ENCODE measurements around the gene SCGB3A2.
A peak's percentile ranks its signal among the peaks of the same experiment; 100 is the strongest.
"Not testable (repeated sequence)": the region's sequence is repeated elsewhere in the genome, so short reads cannot be mapped to it uniquely, and the experiment has no call there.

SCGB3A2 gene

GRCh38 chr5:147854894-147855773 lies 23.4 kb upstream of the SCGB3A2 start:
- DNase-seq, result no peak

GRCh38 chr5:147855774-147856069 lies 22.8 kb upstream of the SCGB3A2 start:
- DNase-seq, result no peak
- TF ChIP-seq GATA1 (IDR thresholded peaks at IDR 0.05; ENCODE audit: low read depth, low read length) (no peak), POLR2A (IDR thresholded peaks at IDR 0.05; ENCODE audit: low read length) (no peak)

More at GRCh38 chr5:147854894-147855773, 23.4 kb upstream of the SCGB3A2 start:
- TF ChIP-seq GATA1 (IDR thresholded peaks at IDR 0.05; ENCODE audit: low read depth, low read length), result no peak
- TF ChIP-seq POLR2A (IDR thresholded peaks at IDR 0.05; ENCODE audit: low read length), result no peak

- no peak for DNase-seq
- TF ChIP-seq GATA1 (IDR thresholded peaks at IDR 0.05; ENCODE audit: low read depth, low read length) (no peak), POLR2A (IDR thresholded peaks at IDR 0.05; ENCODE audit: low read length) (no peak)
These were observed 21.7 kb upstream of the SCGB3A2 start for GRCh38 chr5:147856801-147857200.

- peak; percentile 42 to 68 for DNase-seq
- TF ChIP-seq POLR2A (IDR thresholded peaks at IDR 0.05; ENCODE audit: low read length) (no peak), GATA1 (IDR thresholded peaks at IDR 0.05; ENCODE audit: low read depth, low read length) (no peak)
These were observed 21.0 kb upstream of the SCGB3A2 start for GRCh38 chr5:147857302-147858129.

DNA sequence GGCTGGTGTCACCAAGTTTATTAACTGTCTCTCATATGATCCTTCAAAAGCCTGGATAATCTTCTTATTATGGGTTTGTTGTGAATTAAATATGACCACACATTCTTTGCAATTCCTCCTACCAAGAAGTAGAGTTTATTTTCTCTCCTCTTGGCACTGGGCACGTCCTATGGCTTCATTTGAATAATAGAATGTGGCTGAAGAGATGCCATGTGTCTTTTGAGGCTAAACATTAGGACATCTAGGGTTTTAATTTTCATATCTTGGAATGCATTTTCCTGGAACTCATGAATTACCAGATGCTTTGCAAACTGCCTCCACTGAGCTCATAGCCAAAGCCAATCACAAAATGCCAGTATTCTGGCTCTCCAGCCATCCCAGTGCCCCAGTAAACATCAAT lies 19.9 kb upstream of the SCGB3A2 start:
- no peak for DNase-seq
- TF ChIP-seq POLR2A (IDR thresholded peaks at IDR 0.05; ENCODE audit: low read length) (no peak), GATA1 (IDR thresholded peaks at IDR 0.05; ENCODE audit: low read depth, low read length) (no peak)

- TF ChIP-seq POLR2A (IDR thresholded peaks at IDR 0.05; ENCODE audit: low read length) (no peak), GATA1 (IDR thresholded peaks at IDR 0.05; ENCODE audit: low read depth, low read length) (no peak)
- DNase-seq, result no peak
These were observed 18.4 kb upstream of the SCGB3A2 start for GRCh38 chr5:147859962-147860640.

GRCh38 chr5:147860641-147861025 lies 17.9 kb upstream of the SCGB3A2 start:
- no peak for DNase-seq
- TF ChIP-seq GATA1 (IDR thresholded peaks at IDR 0.05; ENCODE audit: low read depth, low read length), result no peak
- no peak for TF ChIP-seq POLR2A (IDR thresholded peaks at IDR 0.05; ENCODE audit: low read length)

DNA sequence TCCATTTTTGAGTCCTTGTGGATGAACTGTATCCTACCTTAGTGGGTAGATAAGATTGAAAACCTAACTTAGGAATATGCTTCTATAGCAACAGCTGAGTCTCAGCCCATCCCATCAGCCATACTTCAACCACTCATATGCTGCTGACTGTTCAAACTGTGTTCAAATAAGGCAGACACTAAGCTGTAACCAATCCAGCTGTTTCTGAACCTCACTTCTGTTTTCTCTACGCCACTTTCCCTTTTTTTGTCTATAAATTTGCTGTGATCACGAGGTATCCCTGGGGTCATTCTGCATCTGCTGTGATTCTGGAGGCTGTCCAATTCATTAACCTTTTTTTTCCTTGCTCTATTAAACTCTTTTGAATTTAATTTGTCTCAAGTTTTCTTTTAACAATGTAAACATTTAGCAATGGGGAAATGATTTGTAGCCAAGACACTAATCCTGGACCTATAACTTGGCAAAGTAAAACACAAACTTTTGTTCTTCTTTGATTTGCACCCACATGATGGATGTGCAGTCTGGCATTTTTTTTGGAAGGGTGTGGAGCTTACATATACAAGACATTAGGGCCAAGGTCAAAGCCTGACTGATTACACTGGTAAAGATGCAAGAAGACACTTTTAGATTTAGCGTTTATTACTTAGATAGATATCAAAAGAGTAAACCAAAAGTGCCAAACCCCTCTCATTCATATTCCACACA lies 14.9 kb upstream of the SCGB3A2 start:
- no peak for DNase-seq
- no peak for TF ChIP-seq POLR2A (IDR thresholded peaks at IDR 0.05; ENCODE audit: low read length)
- TF ChIP-seq GATA1 (IDR thresholded peaks at IDR 0.05; ENCODE audit: low read depth, low read length), result no peak

DNA sequence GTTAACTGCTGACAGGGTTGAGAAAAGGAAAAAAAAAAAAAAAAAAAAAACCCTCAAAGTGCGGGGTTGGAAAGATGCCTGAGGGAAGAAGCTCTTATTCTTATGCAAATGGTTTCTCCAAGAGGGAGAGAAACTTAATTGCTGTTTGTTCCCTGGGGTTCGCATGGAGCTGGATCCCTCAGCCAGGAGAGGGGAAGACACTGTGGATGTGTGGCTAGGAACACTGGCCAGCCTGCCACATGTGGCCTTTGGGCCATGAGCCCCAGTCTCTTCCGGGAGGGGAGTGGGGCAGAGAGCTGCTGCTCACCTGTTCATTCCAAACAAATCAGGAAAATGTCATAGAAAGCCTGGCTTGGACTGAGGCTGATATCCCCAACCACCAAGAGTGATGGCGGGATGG lies 9.4 kb upstream of the SCGB3A2 start:
- TF ChIP-seq POLR2A (IDR thresholded peaks at IDR 0.05; ENCODE audit: low read length) (no peak), GATA1 (IDR thresholded peaks at IDR 0.05; ENCODE audit: low read depth, low read length) (no peak)
- no peak for DNase-seq

DNA sequence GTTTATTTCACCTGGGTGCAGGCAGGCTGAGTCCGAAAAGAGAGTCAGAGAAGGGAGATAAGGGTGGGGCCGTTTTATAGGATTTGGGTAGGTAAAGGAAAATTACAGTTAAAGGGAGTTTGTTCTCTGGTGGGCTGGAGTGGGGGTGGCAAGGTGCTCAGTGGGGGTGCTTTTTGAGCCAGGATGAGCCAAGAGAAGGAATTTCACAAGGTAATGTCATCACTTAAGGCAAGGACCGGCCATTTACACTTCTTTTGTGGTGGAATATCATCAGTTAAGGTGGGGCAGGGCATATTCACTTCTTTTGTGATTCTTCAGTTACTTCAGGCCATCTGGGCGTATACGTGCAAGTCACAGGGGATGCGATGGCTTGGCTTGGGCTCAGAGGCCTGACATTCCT lies 8.6 kb upstream of the SCGB3A2 start:
- DNase-seq, result not testable (repeated sequence)

DNA sequence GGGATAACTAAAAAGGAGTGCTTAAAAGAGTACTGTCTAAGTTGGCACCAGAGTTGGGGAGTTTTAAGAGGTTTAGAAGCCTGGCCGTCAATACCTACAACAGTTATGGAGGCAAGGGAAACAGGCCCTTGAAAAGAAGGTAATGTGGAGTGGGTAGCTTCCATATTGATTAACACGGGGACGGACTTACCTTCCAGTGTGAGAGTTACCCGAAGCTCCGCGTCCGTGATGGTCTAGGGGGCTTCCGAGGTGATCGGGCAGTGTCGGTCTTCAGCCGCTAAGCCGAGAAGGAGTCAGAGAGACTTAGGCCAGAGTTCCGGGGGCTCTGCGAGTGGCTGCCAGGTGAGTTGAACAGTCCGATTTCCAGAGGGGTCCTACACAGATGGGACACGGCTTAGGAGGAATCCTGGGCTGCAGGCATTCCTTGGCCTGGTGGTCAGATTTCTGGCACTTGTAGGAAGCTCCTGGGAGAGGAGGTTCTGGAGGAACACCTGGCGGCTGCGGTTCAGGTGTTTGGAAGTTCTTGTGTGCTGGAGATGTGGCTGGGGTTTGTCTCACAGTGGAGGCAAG lies 6.4 kb upstream of the SCGB3A2 start:
- not testable (repeated sequence) for DNase-seq

GRCh38 chr5:147872744-147873435 lies 5.6 kb upstream of the SCGB3A2 start:
- DNase-seq, result not testable (repeated sequence)

DNA sequence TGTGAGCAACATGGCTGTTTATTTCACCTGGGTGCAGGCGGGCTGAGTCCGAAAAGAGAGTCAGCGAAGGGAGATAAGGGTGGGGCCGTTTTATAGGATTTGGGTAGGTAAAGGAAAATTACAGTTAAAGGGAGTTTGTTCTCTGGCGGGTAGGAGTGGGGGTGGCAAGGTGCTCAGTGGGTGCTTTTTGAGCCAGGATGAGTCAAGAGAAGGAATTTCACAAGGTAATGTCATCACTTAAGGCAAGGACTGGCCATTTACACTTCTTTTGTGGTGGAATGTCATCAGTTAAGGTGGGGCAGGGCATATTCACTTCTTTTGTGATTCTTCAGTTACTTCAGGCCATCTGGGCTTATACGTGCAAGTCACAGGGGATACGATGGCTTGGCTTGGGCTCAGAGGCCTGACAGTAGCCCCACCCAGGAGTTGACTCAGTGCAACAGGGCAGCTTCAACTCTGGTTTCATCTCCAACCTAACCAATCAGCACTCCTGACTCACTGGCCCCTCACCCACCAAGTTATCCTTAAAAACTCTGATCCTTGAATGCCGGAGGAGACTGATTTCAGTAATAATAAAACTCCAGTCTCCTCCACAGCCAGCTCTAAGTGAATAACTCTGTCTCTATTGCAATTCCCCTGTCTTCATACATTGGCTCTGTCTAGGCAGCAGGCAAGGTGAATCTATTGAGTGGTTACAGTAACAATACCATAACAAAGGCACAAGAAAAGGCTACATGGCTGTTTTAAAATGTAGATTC lies 4.2 kb upstream of the SCGB3A2 start:
- DNase-seq, result not testable (repeated sequence)
